HK-2 (cell line): ENCODE measurements around the gene GOLGA8G.
"Not testable (repeated sequence)": the region's sequence is repeated elsewhere in the genome, so short reads cannot be mapped to it uniquely, and the experiment has no call there.

Experiments used
- DNase-seq: peaks from one replicate; pipeline ENCODE4 v3.0.0-alpha.2; 2018; ENCODE audit not compliant: unreplicated experiment

GOLGA8G gene

GRCh38 chr15:28532954-28533353 is at the start of gene GOLGA8G:
Gene GOLGA8G (minus strand): TSS chr15:28532971. CDS start chr15:28532909, 62 bp downstream.
- not testable (repeated sequence) for DNase-seq

- not testable (repeated sequence) for DNase-seq
Measured at GRCh38 chr15:28573351-28573750, 40.6 kb upstream of the GOLGA8G start.

GRCh38 chr15:28553268-28553667 is 20.5 kb upstream of the GOLGA8G start, which contains the start of gene GOLGA6L25:
Gene GOLGA6L25 (plus strand): TSS chr15:28553568. CDS start chr15:28553629, 61 bp downstream.
- not testable (repeated sequence) for DNase-seq

GRCh38 chr15:28515208-28515607 is 17.6 kb downstream of the GOLGA8G start:
- DNase-seq = not testable (repeated sequence)

DNA sequence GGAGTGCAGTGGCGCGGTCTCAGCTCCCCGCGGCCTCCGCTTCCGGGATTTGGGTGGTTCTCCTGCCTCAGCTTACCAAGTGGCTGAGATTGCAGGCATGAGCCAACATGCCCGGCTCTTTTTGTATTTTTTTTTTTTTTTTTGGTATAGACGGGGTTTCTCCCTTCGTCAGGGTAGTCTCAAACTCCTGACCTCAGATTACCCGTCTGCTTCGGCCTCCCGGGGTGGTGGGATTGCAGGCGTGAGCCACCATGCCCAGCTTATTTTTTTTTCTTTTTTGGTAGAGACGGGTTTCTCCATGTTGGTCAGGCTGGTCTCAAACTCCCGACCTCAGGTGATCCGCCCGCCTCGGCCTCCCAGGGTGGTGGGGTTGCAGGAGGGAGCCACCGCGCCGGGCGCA is 18.6 kb downstream of the GOLGA8G start:
- not testable (repeated sequence) for DNase-seq

DNA sequence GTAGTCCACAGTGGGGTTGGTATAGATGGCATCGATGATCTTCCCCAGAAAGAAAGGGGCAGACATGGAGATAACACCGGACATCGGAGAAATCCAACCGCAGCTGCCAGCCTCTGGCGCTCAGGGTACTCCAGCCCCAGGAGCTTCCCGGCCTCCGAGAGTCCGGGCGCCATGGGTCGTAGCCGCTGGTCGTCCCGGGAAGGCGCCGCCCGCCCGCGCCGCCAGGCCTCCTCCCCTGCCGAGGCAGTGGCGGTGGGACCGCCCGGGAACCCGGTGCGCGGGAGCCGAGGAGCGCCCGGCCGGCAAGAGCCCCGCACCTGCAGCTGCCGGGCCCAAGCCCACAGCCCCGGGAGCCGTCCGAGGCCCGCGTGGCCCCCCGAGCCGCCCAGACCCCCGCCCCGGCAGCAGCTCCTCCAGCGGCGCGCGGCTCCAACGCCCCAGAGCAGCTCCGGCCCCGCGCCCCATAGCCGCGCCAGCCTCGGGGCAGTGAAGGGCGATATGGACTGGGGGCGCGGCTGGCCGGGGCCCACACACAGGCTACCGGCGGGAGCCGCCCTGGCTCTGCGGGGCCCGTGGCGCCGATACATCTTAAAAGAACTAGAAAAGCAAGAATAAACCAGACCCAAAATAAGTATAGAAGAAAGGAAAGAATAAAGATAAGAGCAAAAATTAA is 24.4 kb downstream of the GOLGA8G start:
- DNase-seq = not testable (repeated sequence)

- not testable (repeated sequence) for DNase-seq
Measured at GRCh38 chr15:28481340-28481739, 51.4 kb downstream of the GOLGA8G start.
